Measurements from ENCODE around the gene HS1BP3.

The HS1BP3 gene

GRCh38 chr2:20629581-20630171 lies 21.2 kb downstream of the HS1BP3 start:
- no peak for DNase-seq (ENCODE audit: low read depth)

- no peak for DNase-seq (ENCODE audit: low read depth)
Measured at GRCh38 chr2:20629181-20629580, 21.7 kb downstream of the HS1BP3 start.

- DNase-seq (ENCODE audit: low read depth): no peak
Measured at GRCh38 chr2:20627712-20628380, 23.1 kb downstream of the HS1BP3 start.

- DNase-seq (ENCODE audit: low read depth): no peak
Measured at GRCh38 chr2:20626698-20627513, 24.0 kb downstream of the HS1BP3 start.

GRCh38 chr2:20626392-20626697 lies 24.6 kb downstream of the HS1BP3 start:
- no peak for DNase-seq (ENCODE audit: low read depth)

- no peak for DNase-seq (ENCODE audit: low read depth)
Measured at GRCh38 chr2:20625491-20626391, 25.2 kb downstream of the HS1BP3 start.

- DNase-seq (ENCODE audit: low read depth): no peak
Measured at GRCh38 chr2:20624884-20625485, 25.9 kb downstream of the HS1BP3 start.

GRCh38 chr2:20624156-20624883 lies 26.6 kb downstream of the HS1BP3 start:
- no peak for DNase-seq (ENCODE audit: low read depth)

GRCh38 chr2:20623741-20624155 lies 27.1 kb downstream of the HS1BP3 start:
- DNase-seq (ENCODE audit: low read depth): no peak

- DNase-seq (ENCODE audit: low read depth): no peak
Measured at GRCh38 chr2:20623241-20623640, 27.7 kb downstream of the HS1BP3 start.

- no peak for DNase-seq (ENCODE audit: low read depth)
Measured at GRCh38 chr2:20622731-20623130, 28.2 kb downstream of the HS1BP3 start.

GRCh38 chr2:20622296-20622686 lies 28.6 kb downstream of the HS1BP3 start:
- no peak for DNase-seq (ENCODE audit: low read depth)

- DNase-seq (ENCODE audit: low read depth): no peak
Measured at GRCh38 chr2:20621366-20622295, 29.3 kb downstream of the HS1BP3 start.

GRCh38 chr2:20620696-20621365 lies 30.1 kb downstream of the HS1BP3 start:
- no peak for DNase-seq (ENCODE audit: low read depth)

- no peak for DNase-seq (ENCODE audit: low read depth)
Measured at GRCh38 chr2:20620271-20620681, 30.6 kb downstream of the HS1BP3 start.

GRCh38 chr2:20619624-20620024 lies 31.3 kb downstream of the HS1BP3 start:
- no peak for DNase-seq (ENCODE audit: low read depth)

GRCh38 chr2:20618886-20619521 lies 31.9 kb downstream of the HS1BP3 start:
- DNase-seq (ENCODE audit: low read depth): no peak

- DNase-seq (ENCODE audit: low read depth): no peak
Measured at GRCh38 chr2:20618468-20618885, 32.4 kb downstream of the HS1BP3 start.

GRCh38 chr2:20617892-20618467 lies 32.9 kb downstream of the HS1BP3 start:
- DNase-seq (ENCODE audit: low read depth): no peak

Data from activated T-cell treated with anti-CD3 and anti-CD28 coated beads for 48 hours (primary cell).